ENCODE results near the gene CLEC16A.

DNA sequence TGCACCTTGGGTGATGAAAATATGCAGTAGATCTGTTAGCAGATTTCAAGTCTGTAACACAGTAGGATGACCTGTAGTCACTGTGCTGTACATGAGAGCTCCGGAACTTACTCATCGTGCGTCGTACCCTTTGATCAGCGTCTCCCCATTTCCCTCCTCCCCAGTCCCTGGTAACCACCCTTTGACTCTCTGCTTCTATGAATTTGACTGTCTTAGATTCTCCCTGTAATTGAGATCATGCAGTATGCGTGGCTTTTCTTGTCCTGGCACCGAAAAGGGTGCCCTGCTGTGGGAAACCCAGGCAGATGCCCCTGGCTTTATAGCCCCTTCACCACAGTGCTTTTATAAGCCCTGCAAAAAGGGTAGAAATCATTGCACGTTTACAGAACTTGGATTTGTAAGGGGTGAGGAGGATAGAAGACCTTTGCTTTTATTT, 20.5 kb downstream of the CLEC16A start:
- TF ChIP-seq, protein P1, sequence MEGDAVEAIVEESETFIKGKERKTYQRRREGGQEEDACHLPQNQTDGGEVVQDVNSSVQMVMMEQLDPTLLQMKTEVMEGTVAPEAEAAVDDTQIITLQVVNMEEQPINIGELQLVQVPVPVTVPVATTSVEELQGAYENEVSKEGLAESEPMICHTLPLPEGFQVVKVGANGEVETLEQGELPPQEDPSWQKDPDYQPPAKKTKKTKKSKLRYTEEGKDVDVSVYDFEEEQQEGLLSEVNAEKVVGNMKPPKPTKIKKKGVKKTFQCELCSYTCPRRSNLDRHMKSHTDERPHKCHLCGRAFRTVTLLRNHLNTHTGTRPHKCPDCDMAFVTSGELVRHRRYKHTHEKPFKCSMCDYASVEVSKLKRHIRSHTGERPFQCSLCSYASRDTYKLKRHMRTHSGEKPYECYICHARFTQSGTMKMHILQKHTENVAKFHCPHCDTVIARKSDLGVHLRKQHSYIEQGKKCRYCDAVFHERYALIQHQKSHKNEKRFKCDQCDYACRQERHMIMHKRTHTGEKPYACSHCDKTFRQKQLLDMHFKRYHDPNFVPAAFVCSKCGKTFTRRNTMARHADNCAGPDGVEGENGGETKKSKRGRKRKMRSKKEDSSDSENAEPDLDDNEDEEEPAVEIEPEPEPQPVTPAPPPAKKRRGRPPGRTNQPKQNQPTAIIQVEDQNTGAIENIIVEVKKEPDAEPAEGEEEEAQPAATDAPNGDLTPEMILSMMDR (IDR thresholded peaks at IDR 0.05; ENCODE audit: low read depth, low read length, poor library complexity, severe bottlenecking) = no peak
- no peak for TF ChIP-seq EZH2phosphoT487 (IDR thresholded peaks at IDR 0.05; ENCODE audit: borderline replicate concordance, low read length)
